Neural progenitor cell (in vitro differentiated cells): ENCODE data around the gene ALDH1L2. TPM values are rescaled to one million over a fixed set of nuclear protein-coding genes. Genes with fewer than 3 reads are reported as not detected.
A peak's percentile ranks its signal among the peaks of the same experiment; 100 is the strongest.

Experiments
- DNase-seq: peaks from one replicate; pipeline ENCODE4 v3.0.0-alpha.2; 2016; ENCODE audit warnings: low spot score
- H2AFZ ChIP-seq: fragments of 200-600 bp; sonication (generic); replicated peaks from 2 replicates; pipeline ENCODE4 v1.6.1; 2016; ENCODE audit warnings: antibody characterized with exemption
- H3F3A ChIP-seq: fragments of 200-600 bp; sonication (generic); 2 replicates; pipeline ENCODE4 v1.6.1; 2016; ENCODE audit warnings: antibody characterized with exemption, low read depth
- H3K27ac ChIP-seq: fragments of 200-600 bp; sonication (generic); 2 replicates; pipeline ENCODE4 v1.5.1; 2016; ENCODE audit warnings: mild to moderate bottlenecking
- H3K27me3 ChIP-seq: fragments of 200-600 bp; sonication (generic); 2 replicates; pipeline ENCODE4 v1.6.1; 2016; ENCODE audit warnings: mild to moderate bottlenecking, moderate library complexity
- H3K36me3 ChIP-seq: fragments of 200-600 bp; sonication (generic); 2 replicates; pipeline ENCODE4 v1.5.1; 2016
- H3K4me1 ChIP-seq: fragments of 200-600 bp; sonication (generic); 2 replicates; pipeline ENCODE4 v1.6.1; 2016; ENCODE audit warnings: mixed run types
- H3K4me2 ChIP-seq: fragments of 200-600 bp; sonication (generic); 2 replicates; pipeline ENCODE4 v1.6.1; 2016
- H3K4me3 ChIP-seq: fragments of 200-600 bp; sonication (generic); 2 replicates; pipeline ENCODE4 v1.5.1; 2016
- H3K79me2 ChIP-seq: fragments of 200-600 bp; sonication (generic); 2 replicates; pipeline ENCODE4 v1.6.1; 2016; ENCODE audit warnings: low read depth
- H3K9ac ChIP-seq: fragments of 200-600 bp; sonication (generic); 2 replicates; pipeline ENCODE4 v1.6.1; 2016
- H3K9me3 ChIP-seq: fragments of 200-600 bp; sonication (generic); 2 replicates; pipeline ENCODE4 v1.5.1; 2016; ENCODE audit warnings: low read depth
- H4K20me1 ChIP-seq: fragments of 200-600 bp; sonication (generic); 2 replicates; pipeline ENCODE4 v1.6.1; 2016; ENCODE audit warnings: low read depth
- H3K27ac Mint-ChIP-seq: 3 replicates; pipeline ENCODE4 v1.8.0; 2021; ENCODE audit warnings: mixed read lengths
- H3K27me3 Mint-ChIP-seq: 2 replicates; pipeline ENCODE4 v1.8.0; 2022; ENCODE audit warnings: low read depth, mild to moderate bottlenecking, inconsistent platforms, moderate library complexity, mixed read lengths; ENCODE audit not compliant: insufficient read depth
- H3K36me3 Mint-ChIP-seq: 3 replicates; pipeline ENCODE4 v1.8.0; 2021; ENCODE audit warnings: mixed read lengths
- H3K4me1 Mint-ChIP-seq: 3 replicates; pipeline ENCODE4 v1.8.0; 2021; ENCODE audit warnings: mixed read lengths
- H3K4me3 Mint-ChIP-seq: 3 replicates; pipeline ENCODE4 v1.8.0; 2021; ENCODE audit warnings: mild to moderate bottlenecking, moderate library complexity, mixed read lengths
- H3K9me3 Mint-ChIP-seq: 3 replicates; pipeline ENCODE4 v1.8.0; 2020; ENCODE audit warnings: mixed read lengths
- CTCF ChIP-seq: fragments of 200-600 bp; sonication (generic); IDR thresholded peaks from 2 replicates; pipeline ENCODE4 v1.5.1; 2017; ENCODE audit warnings: antibody characterized with exemption, mild to moderate bottlenecking
- EZH2 ChIP-seq: fragments of 200-600 bp; sonication (generic); IDR thresholded peaks from 2 replicates; pipeline ENCODE4 v1.6.1; 2017; ENCODE audit warnings: antibody characterized with exemption, mild to moderate bottlenecking, moderate library complexity
- EZH2phosphoT487 ChIP-seq: fragments of 200-600 bp; sonication (generic); IDR thresholded peaks from 2 replicates; pipeline ENCODE4 v1.6.1; 2017; ENCODE audit warnings: antibody characterized with exemption
- total RNA-seq: library from RNA; depleted of rRNA; stranded (reverse); fragments of >200 nt; gene quantifications from 2 replicates; pipeline ENCODE4 v1.2.3, GENCODE V29; 2015; ENCODE audit warnings: low replicate concordance

ALDH1L2 gene
- total RNA-seq, 1 donor from 2014 or later = 0.13 TPM

GRCh38 chr12:105104762-105105161, 20.5 kb upstream of the ALDH1L2 start:
- peaks cover 7% of the 10 kb centered on the region for H3F3A ChIP-seq
- peaks cover 22% of the 10 kb centered on the region for H3K4me1 Mint-ChIP-seq
- TF ChIP-seq CTCF (no peak), EZH2 (no peak)
- H3K36me3 ChIP-seq = no peaks in the 10 kb centered on the region
- H3K9me3 Mint-ChIP-seq = peaks cover 4% of the 10 kb centered on the region
- no peak overlapping the region for H3K4me3 ChIP-seq
- no peak overlapping the region for H3K4me2 ChIP-seq
- H3K79me2 ChIP-seq = peaks cover 17% of the 10 kb centered on the region
- peaks cover 7% of the 10 kb centered on the region for H3K4me1 ChIP-seq
- H3K27ac Mint-ChIP-seq = no peak overlapping the region
- H3K27me3 Mint-ChIP-seq = peaks cover 7% of the 10 kb centered on the region
- DNase-seq = no peak
- H3K9me3 ChIP-seq = no peaks in the 10 kb centered on the region
- H3K9ac ChIP-seq = no peak overlapping the region
- peaks cover 11% of the 10 kb centered on the region for H4K20me1 ChIP-seq
- H2AFZ ChIP-seq = no peak overlapping the region
- peaks cover 13% of the 10 kb centered on the region for H3K27me3 ChIP-seq
- no peak overlapping the region for H3K4me3 Mint-ChIP-seq
- no peak overlapping the region for H3K27ac ChIP-seq
- H3K36me3 Mint-ChIP-seq = no peaks in the 10 kb centered on the region

DNA sequence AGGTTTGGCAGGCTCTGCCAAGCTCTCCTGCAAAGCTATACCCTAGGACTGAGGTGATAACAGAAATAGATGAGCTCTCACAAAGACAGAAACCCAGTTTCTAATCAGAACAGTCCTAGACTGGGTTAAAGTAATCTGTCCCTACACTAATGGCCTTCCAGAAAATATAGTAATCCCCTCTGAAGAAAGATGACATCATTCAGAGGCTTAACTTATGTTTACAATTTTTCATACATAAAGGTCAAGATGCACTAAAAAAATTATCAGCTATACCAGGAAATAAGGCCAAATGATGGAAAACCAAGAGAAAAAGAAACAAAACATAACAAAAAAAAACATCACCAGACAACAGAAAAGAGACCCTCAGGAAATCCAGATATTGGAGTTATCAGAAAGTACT, 18.4 kb upstream of the ALDH1L2 start:
- Histone ChIP-seq H3K79me2 (no peaks in the 10 kb centered on the region), H3F3A (peaks cover under 1% of the 10 kb centered on the region), H3K4me2 (no peak overlapping the region), H2AFZ (no peak overlapping the region), H3K27ac (no peak overlapping the region), H3K9me3 (no peaks in the 10 kb centered on the region), H3K36me3 (no peaks in the 10 kb centered on the region), H3K4me1 (peaks cover 7% of the 10 kb centered on the region), H3K9ac (no peak overlapping the region), H3K4me3 (no peak overlapping the region), H3K27me3 (peaks cover 13% of the 10 kb centered on the region), H4K20me1 (no peaks in the 10 kb centered on the region)
- no peak overlapping the region for H3K27ac Mint-ChIP-seq
- peaks cover 7% of the 10 kb centered on the region for H3K27me3 Mint-ChIP-seq
- no peak overlapping the region for H3K4me3 Mint-ChIP-seq
- DNase-seq = no peak
- no peaks in the 10 kb centered on the region for H3K36me3 Mint-ChIP-seq
- peaks cover 9% of the 10 kb centered on the region for H3K4me1 Mint-ChIP-seq
- H3K9me3 Mint-ChIP-seq = peaks cover 4% of the 10 kb centered on the region
- TF ChIP-seq CTCF (no peak), EZH2 (no peak), EZH2phosphoT487 (no peak)

DNA sequence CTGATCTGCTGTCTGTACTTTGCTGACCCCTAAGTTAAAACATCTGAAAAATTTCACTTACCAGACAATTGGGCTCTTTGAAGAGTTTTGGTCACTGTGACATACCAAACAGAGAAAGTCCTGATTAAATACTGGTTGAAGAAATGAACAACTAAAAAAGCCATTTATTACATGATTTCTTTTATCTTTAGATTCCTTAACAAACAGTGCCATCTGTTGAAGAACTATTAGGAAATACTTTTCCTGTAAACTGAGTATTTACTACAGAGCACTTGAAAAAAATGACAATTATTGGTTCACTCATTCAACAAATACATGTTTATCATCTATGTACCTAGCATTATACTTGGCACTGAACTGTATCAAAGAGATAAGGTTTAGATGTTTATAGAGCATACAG, 16.7 kb upstream of the ALDH1L2 start:
- no peak overlapping the region for H3K4me3 Mint-ChIP-seq
- no peaks in the 10 kb centered on the region for H3K4me1 ChIP-seq
- H3K4me2 ChIP-seq = no peak overlapping the region
- no peaks in the 10 kb centered on the region for H3K36me3 ChIP-seq
- peaks cover 3% of the 10 kb centered on the region for H3K9me3 ChIP-seq
- no peaks in the 10 kb centered on the region for H3F3A ChIP-seq
- peaks cover 2% of the 10 kb centered on the region for H3K27me3 Mint-ChIP-seq
- H3K36me3 Mint-ChIP-seq = no peaks in the 10 kb centered on the region
- no peaks in the 10 kb centered on the region for H4K20me1 ChIP-seq
- H3K27me3 ChIP-seq = peaks cover 2% of the 10 kb centered on the region
- H3K4me3 ChIP-seq = no peak overlapping the region
- no peaks in the 10 kb centered on the region for H3K4me1 Mint-ChIP-seq
- H2AFZ ChIP-seq = no peak overlapping the region
- no peak overlapping the region for H3K27ac ChIP-seq
- H3K9ac ChIP-seq = no peak overlapping the region
- DNase-seq = no peak
- peaks cover 14% of the 10 kb centered on the region for H3K9me3 Mint-ChIP-seq
- H3K27ac Mint-ChIP-seq = no peak overlapping the region
- no peaks in the 10 kb centered on the region for H3K79me2 ChIP-seq
- TF ChIP-seq CTCF = peak; percentile 12
- TF ChIP-seq EZH2phosphoT487 = no peak
